Loucy (cell line): ENCODE results near the gene RNF26.

Experiments
- H2AFZ ChIP-seq: fragments of 200-600 bp; sonication (generic); 2 replicates; pipeline ENCODE4 v1.6.0; 2016; ENCODE audit warnings: antibody characterized with exemption, mild to moderate bottlenecking, low read length, moderate library complexity
- H3F3A ChIP-seq: fragments of 200-600 bp; 2 replicates; pipeline ENCODE4 v1.6.0; 2016; ENCODE audit warnings: antibody characterized with exemption, low read depth, mild to moderate bottlenecking
- H3K27me3 ChIP-seq: fragments of 200-600 bp; sonication (generic); 2 replicates; pipeline ENCODE4 v1.6.1; 2014; ENCODE audit warnings: low read length, mild to moderate bottlenecking; ENCODE audit not compliant: insufficient read depth, poor library complexity, severe bottlenecking
- H3K36me3 ChIP-seq: fragments of 200-600 bp; sonication (generic); 2 replicates; pipeline ENCODE4 v1.6.1; 2016; ENCODE audit warnings: low read length; ENCODE audit not compliant: insufficient read depth
- H3K4me1 ChIP-seq: fragments of 200-600 bp; sonication (generic); 2 replicates; pipeline ENCODE4 v1.5.1; 2014; ENCODE audit warnings: low read length, mild to moderate bottlenecking; ENCODE audit not compliant: insufficient read depth, poor library complexity, severe bottlenecking
- H3K4me2 ChIP-seq: fragments of 200-600 bp; sonication (generic); 2 replicates; pipeline ENCODE4 v1.6.0; 2014; ENCODE audit warnings: antibody characterized with exemption, low read length, low read depth, mild to moderate bottlenecking; ENCODE audit not compliant: poor library complexity, severe bottlenecking
- H3K4me3 ChIP-seq: fragments of 200-600 bp; sonication (generic); 2 replicates; pipeline ENCODE4 v1.5.1; 2014; ENCODE audit warnings: low read length, mild to moderate bottlenecking, mixed read lengths; ENCODE audit not compliant: poor library complexity, severe bottlenecking
- H3K79me2 ChIP-seq: fragments of 200-600 bp; sonication (generic); 2 replicates; pipeline ENCODE4 v1.6.1; 2014; ENCODE audit warnings: low read length; ENCODE audit not compliant: insufficient read depth
- H3K9ac ChIP-seq: fragments of 200-600 bp; sonication (generic); 2 replicates; pipeline ENCODE4 v1.6.0; 2014; ENCODE audit warnings: mild to moderate bottlenecking, low read depth, low read length, moderate library complexity; ENCODE audit not compliant: poor library complexity, severe bottlenecking
- H3K9me2 ChIP-seq: fragments of 200-600 bp; sonication (generic); replicated peaks from 2 replicates; pipeline ENCODE4 v1.6.1; 2016; ENCODE audit warnings: low read depth, low read length, mixed read lengths
- H3K9me3 ChIP-seq: fragments of 200-600 bp; sonication (generic); 2 replicates; pipeline ENCODE4 v1.6.1; 2014; ENCODE audit warnings: mild to moderate bottlenecking, antibody characterized with exemption, low read length, low read depth; ENCODE audit not compliant: insufficient read depth
- H4K20me1 ChIP-seq: fragments of 200-600 bp; sonication (generic); 2 replicates; pipeline ENCODE4 v1.6.0; 2014; ENCODE audit warnings: antibody characterized with exemption, low read length, mild to moderate bottlenecking; ENCODE audit not compliant: insufficient read depth, poor library complexity, severe bottlenecking
- EZH2phosphoT487 ChIP-seq: fragments of 200-600 bp; IDR thresholded peaks from 2 replicates; pipeline ENCODE4 v1.6.1; 2018; ENCODE audit warnings: antibody characterized with exemption, mild to moderate bottlenecking, moderate library complexity, borderline replicate concordance
- TF ChIP-seq, protein P1 (sequence below): fragments of 200-600 bp; sonication (generic); conservative IDR thresholded peaks from 2 replicates; pipeline ENCODE4 v1.5.1; 2014; ENCODE audit warnings: mild to moderate bottlenecking, antibody characterized with exemption, low read length

Gene RNF26

DNA sequence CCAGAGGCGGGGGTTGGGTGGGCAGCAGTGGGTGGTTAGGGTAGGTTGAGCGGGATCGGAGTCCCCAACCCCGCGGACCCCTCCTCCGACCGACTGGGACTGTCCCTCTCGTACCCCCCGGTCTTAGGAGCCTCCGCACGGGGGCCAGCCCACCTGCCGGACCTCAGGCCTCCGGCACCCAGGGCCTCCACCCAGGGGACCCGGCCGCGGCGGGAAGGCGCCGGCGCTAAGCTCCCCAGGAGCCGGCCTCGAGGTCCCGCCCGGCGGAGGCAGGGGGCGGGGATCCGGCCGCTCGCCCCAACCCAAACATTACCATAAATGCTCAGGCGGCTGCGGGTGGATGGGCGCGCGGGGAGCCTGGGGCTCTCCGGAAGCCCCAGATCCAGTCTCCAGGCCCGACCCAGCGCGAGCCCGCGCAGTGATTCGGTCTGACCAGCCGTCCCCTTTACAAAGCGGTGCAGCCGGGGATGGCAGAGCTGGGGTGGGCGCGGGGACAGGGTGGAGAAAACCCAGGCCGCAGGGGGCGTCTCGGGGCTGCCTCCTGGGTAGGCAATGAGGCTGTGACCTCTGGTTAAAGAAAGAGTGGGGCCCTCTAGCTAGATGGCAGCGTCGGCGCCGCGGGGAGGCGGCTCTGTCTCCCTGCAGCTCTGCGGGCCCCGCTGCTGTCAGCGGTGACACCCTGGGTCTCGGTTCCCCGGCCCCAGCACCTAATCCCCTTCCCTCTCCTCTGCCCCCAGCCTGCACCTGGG is 13.4 kb upstream of the RNF26 start:
- TF ChIP-seq, protein P1, sequence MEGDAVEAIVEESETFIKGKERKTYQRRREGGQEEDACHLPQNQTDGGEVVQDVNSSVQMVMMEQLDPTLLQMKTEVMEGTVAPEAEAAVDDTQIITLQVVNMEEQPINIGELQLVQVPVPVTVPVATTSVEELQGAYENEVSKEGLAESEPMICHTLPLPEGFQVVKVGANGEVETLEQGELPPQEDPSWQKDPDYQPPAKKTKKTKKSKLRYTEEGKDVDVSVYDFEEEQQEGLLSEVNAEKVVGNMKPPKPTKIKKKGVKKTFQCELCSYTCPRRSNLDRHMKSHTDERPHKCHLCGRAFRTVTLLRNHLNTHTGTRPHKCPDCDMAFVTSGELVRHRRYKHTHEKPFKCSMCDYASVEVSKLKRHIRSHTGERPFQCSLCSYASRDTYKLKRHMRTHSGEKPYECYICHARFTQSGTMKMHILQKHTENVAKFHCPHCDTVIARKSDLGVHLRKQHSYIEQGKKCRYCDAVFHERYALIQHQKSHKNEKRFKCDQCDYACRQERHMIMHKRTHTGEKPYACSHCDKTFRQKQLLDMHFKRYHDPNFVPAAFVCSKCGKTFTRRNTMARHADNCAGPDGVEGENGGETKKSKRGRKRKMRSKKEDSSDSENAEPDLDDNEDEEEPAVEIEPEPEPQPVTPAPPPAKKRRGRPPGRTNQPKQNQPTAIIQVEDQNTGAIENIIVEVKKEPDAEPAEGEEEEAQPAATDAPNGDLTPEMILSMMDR = no peak
- TF ChIP-seq EZH2phosphoT487 = no peak
- H3K4me1 ChIP-seq = peaks cover 15% of the 10 kb centered on the region

GRCh38 chr11:119322360-119322739 is 12.0 kb upstream of the RNF26 start:
- no peak overlapping the region for H2AFZ ChIP-seq
- no peaks in the 10 kb centered on the region for H3K79me2 ChIP-seq

More for the DNA sequence above, 13.4 kb upstream of the RNF26 start:
- no peaks in the 10 kb centered on the region for H3K9me2 ChIP-seq
- peaks cover 6% of the 10 kb centered on the region for H3K27me3 ChIP-seq
- no peaks in the 10 kb centered on the region for H3K79me2 ChIP-seq
- H3K4me2 ChIP-seq = peak overlapping the region; percentile 94
- H3K36me3 ChIP-seq = no peaks in the 10 kb centered on the region
- H2AFZ ChIP-seq = peak overlapping the region; percentile 99
- H3F3A ChIP-seq = no peaks in the 10 kb centered on the region
- no peaks in the 10 kb centered on the region for H3K9me3 ChIP-seq
- peak overlapping the region; percentile 85 for H3K4me3 ChIP-seq
- H4K20me1 ChIP-seq = no peaks in the 10 kb centered on the region
- H3K9ac ChIP-seq = peak overlapping the region; percentile 84

DNA sequence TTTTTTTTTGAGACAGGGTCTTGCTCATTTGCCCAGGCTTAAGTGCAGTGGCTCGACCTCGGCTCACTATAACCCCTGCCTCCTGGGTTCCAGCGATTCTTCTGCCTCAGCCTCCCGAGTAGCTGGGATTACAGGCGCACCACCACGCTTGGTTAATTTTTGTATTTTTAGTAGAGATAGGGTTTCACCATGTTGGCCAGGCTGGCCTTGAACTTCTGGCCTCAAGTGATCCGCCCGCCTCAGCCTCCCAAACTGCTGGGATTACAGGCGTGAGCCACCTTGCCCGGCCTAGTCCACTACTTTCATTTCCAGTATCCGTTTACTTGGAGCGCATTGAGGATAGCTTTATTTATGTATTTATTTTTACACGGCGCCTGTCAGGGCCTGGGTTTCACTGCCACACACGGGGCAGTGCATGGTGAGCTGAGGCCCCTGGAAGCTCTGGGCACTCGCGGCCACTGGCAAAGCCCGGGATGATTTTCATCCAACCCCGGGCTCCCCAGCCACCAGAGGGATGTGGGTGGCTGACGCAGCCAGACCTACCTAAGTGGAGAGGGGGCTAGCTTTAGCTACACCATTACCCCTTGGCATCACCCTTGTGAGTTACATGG is 11.3 kb upstream of the RNF26 start:
- Histone ChIP-seq H3K4me1 (peaks cover 15% of the 10 kb centered on the region), H3K79me2 (no peaks in the 10 kb centered on the region), H3K9me3 (no peaks in the 10 kb centered on the region), H3K4me3 (no peak overlapping the region), H2AFZ (no peak overlapping the region), H3K36me3 (no peaks in the 10 kb centered on the region), H3K9me2 (no peaks in the 10 kb centered on the region), H3K9ac (no peak overlapping the region), H3F3A (no peaks in the 10 kb centered on the region), H4K20me1 (no peaks in the 10 kb centered on the region), H3K4me2 (no peak overlapping the region), H3K27me3 (no peaks in the 10 kb centered on the region)
- no peak for TF ChIP-seq EZH2phosphoT487
- TF ChIP-seq, protein P1 = no peak

More at GRCh38 chr11:119322360-119322739, 12.0 kb upstream of the RNF26 start:
- Histone ChIP-seq H4K20me1 (no peaks in the 10 kb centered on the region), H3K4me3 (no peak overlapping the region), H3K4me1 (peaks cover 15% of the 10 kb centered on the region), H3K9me2 (no peaks in the 10 kb centered on the region), H3K36me3 (no peaks in the 10 kb centered on the region), H3K4me2 (no peak overlapping the region), H3K9me3 (no peaks in the 10 kb centered on the region), H3K27me3 (no peaks in the 10 kb centered on the region), H3F3A (no peaks in the 10 kb centered on the region), H3K9ac (no peak overlapping the region)
- TF ChIP-seq EZH2phosphoT487 = no peak
- TF ChIP-seq, protein P1 = no peak
